BE2C (cell line): ENCODE results near the gene PLCL1.

ENCODE experiments used
- DNase-seq: peaks from one replicate; pipeline ENCODE4 v3.0.0-alpha.2; 2020
- H3K27me3 ChIP-seq: fragments of 250-450 bp; sonication (Bioruptor Pico); 2 replicates; pipeline ENCODE4 v1.5.1; 2020; ENCODE audit warnings: mild to moderate bottlenecking
- H3K36me3 ChIP-seq: fragments of 250-450 bp; sonication (Bioruptor Pico); 2 replicates; pipeline ENCODE4 v1.5.1; 2020; ENCODE audit warnings: mild to moderate bottlenecking
- H3K4me1 ChIP-seq: fragments of 250-450 bp; sonication (Bioruptor Pico); 2 replicates; pipeline ENCODE4 v1.5.1; 2020
- H3K4me3 ChIP-seq: 2 replicates; pipeline ENCODE4 v1.5.1; 2011; ENCODE audit warnings: low read depth, low read length
- H3K9me3 ChIP-seq: fragments of 250-450 bp; sonication (Bioruptor Pico); 2 replicates; pipeline ENCODE4 v1.5.1; 2020
- TF ChIP-seq, protein P1 (sequence below): IDR thresholded peaks from 2 replicates; pipeline ENCODE4 v1.5.1; 2012; ENCODE audit warnings: mild to moderate bottlenecking, low read depth, low read length

PLCL1 gene

DNA sequence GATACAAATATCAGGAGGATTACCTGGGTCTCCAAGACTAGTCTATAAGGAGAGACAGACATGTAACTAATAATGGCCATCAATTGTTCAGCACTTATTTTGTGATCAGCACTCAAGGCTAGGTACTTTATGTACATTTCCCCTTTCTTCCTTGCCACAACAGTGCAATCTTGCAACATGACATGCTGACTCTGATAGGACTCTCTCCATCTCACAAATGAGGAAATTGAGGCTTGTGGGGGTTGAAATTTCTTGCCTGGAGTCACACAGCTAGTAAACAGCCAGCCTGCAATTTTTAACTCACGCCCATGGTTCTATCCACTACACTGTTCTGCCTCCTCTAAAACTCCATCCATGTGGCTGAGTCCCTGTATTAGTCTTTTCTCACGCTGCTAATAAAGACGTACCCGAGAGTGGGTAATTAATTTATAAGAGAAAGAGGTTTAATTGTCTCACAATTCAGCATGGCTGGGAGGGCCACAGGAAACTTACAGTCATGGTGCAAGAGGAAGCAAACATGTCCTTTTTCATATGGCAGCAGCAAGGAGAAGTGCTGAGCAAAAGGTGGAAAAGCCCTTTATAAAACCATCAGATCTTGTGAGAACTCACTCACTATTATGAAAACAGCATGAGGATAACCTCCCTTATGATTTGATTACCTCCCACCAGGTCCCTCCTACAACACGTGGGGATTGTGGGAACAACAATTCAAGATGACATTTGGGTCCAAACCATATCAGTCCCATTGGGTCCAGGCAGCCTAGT, 302.4 kb downstream of the PLCL1 start:
- H3K36me3 ChIP-seq = no peaks in the 10 kb centered on the region
- H3K4me3 ChIP-seq = no peak overlapping the region
- no peaks in the 10 kb centered on the region for H3K9me3 ChIP-seq
- no peak for DNase-seq
- no peaks in the 10 kb centered on the region for H3K27me3 ChIP-seq
- H3K4me1 ChIP-seq = no peaks in the 10 kb centered on the region
- TF ChIP-seq, protein P1, sequence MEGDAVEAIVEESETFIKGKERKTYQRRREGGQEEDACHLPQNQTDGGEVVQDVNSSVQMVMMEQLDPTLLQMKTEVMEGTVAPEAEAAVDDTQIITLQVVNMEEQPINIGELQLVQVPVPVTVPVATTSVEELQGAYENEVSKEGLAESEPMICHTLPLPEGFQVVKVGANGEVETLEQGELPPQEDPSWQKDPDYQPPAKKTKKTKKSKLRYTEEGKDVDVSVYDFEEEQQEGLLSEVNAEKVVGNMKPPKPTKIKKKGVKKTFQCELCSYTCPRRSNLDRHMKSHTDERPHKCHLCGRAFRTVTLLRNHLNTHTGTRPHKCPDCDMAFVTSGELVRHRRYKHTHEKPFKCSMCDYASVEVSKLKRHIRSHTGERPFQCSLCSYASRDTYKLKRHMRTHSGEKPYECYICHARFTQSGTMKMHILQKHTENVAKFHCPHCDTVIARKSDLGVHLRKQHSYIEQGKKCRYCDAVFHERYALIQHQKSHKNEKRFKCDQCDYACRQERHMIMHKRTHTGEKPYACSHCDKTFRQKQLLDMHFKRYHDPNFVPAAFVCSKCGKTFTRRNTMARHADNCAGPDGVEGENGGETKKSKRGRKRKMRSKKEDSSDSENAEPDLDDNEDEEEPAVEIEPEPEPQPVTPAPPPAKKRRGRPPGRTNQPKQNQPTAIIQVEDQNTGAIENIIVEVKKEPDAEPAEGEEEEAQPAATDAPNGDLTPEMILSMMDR = no peak

DNA sequence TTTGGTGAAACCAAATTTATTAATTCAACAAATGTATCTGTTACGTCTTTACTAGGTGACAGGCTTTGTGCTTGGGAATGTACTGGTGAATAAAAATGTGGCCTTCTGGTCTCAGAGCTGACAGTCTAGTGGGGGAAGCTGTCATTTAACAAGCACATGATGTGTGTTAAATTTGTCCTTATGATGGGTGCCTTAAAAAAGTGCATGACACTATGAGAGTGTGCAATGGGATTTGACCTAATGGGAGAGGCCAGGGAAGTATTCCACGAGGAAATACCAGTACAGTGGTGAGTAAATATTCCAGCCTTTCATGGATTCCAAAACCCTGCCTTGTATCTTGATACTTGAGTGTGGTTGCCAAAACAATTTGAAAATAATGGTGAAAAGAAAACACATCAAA, 308.9 kb downstream of the PLCL1 start:
- H3K36me3 ChIP-seq = no peaks in the 10 kb centered on the region
- no peak for DNase-seq
- no peak overlapping the region for H3K4me3 ChIP-seq
- TF ChIP-seq, protein P1 = no peak
- H3K4me1 ChIP-seq = peaks cover 5% of the 10 kb centered on the region; the same call in 1 of the 2 replicates
- no peaks in the 10 kb centered on the region for H3K9me3 ChIP-seq
- no peaks in the 10 kb centered on the region for H3K27me3 ChIP-seq

DNA sequence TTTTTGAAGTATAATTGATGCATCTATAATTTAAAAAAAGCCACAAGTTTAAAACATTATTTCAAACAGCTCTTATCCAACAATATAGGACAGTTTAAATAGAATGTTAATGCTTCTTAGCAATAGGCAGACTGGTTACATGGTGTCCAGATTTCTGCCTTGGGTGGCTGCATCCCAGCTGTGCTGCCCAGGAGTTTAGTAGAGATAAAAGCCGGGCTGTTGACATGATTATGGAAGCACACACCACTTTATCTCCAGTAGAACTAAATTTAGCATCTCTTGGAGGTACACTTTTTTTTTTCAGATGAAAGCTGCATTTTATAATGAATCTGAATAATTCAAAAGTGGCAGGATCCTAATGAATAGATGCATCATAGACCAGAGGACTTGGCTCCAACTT, 309.7 kb downstream of the PLCL1 start:
- H3K4me3 ChIP-seq = no peak overlapping the region
- TF ChIP-seq, protein P1 = no peak
- DNase-seq = no peak
- H3K4me1 ChIP-seq = peaks cover 5% of the 10 kb centered on the region; the same call in 1 of the 2 replicates
- H3K36me3 ChIP-seq = no peaks in the 10 kb centered on the region
- H3K27me3 ChIP-seq = no peaks in the 10 kb centered on the region
- no peaks in the 10 kb centered on the region for H3K9me3 ChIP-seq

DNA sequence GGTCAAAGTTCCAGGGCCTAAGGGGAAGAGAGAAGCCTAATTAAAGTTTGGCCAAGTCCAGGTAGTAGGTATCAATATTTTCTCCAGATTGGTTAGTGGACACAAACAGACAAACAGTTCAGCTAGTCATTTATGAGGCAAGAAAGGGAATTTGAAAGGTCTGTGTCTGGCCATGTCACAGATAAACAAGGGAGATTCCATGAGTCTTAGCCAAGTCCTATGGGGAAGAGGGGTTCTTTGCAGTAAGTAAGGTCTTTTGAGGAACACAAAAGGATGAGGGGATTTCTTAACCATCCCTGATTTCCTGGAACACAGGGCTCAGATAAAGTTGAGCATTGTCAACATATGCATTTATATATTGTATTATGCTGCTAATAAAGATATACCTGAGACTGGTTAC, 310.8 kb downstream of the PLCL1 start:
- Histone ChIP-seq H3K27me3 (no peaks in the 10 kb centered on the region), H3K9me3 (no peaks in the 10 kb centered on the region), H3K36me3 (no peaks in the 10 kb centered on the region), H3K4me3 (no peak overlapping the region), H3K4me1 (peaks cover 5% of the 10 kb centered on the region; the same call in 1 of the 2 replicates)
- DNase-seq = no peak
- TF ChIP-seq, protein P1 = no peak

DNA sequence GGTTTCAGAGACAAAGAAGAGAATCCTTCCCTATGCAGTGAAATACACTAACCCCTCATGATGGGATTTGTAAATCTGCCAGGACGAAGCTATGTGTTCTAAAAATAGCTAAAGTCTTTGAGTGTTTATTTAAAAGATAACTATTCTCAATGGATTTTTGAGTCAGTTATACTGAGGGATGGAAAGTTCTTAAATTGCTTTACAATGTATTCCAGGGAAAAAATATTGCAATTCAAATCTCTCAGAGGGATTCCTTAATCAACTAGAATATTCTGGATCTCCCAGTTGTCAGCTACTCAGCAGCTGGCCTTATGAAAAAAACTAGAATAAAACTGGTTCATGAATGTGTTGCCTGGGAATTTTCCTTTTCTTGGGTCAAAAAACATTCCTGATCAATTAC, 312.4 kb downstream of the PLCL1 start:
- Histone ChIP-seq H3K4me3 (no peak overlapping the region), H3K4me1 (peaks cover 5% of the 10 kb centered on the region; the same call in 1 of the 2 replicates), H3K36me3 (no peaks in the 10 kb centered on the region), H3K27me3 (no peaks in the 10 kb centered on the region), H3K9me3 (no peaks in the 10 kb centered on the region)
- TF ChIP-seq, protein P1 = no peak
- no peak for DNase-seq

DNA sequence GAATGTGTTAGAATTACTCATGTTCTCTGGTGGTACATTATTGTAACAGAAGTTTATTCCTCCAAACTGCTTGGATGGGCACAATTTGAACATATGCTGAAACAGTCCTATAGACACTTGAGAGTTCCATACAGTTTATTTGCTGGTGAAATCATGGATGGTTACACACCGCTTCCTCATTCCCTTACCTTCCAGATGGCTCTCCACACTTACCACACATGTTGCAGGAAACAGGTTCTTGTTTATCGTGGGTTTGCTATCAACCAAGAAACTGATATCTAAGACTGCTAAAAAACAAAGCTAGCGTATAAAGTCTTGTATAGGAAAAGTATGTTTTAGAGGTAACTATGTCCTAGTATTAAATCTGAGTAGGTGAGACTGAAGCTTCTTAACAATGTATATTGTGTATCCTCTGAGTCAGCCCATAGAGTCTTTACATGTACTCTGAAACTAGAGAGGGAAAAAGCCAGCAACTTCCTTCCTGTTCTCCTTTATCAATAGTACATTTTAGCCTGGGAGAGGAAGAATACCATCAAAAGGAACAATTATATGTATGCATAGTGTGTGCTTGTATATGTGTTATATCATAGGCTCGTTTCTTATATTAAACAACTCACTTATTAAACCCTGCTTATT, 313.1 kb downstream of the PLCL1 start:
- DNase-seq = no peak
- TF ChIP-seq, protein P1 = no peak
- H3K4me3 ChIP-seq = no peak overlapping the region
- no peaks in the 10 kb centered on the region for H3K36me3 ChIP-seq
- no peaks in the 10 kb centered on the region for H3K9me3 ChIP-seq
- peaks cover 5% of the 10 kb centered on the region; the same call in 1 of the 2 replicates for H3K4me1 ChIP-seq
- H3K27me3 ChIP-seq = no peaks in the 10 kb centered on the region
